Measurements from ENCODE around the gene CATSPER1. TPM values are rescaled to one million over a fixed set of nuclear protein-coding genes. Genes with fewer than 3 reads are reported as not detected.

The CATSPER1 gene
- total RNA-seq, 4 donors from 2014 or later = 1.5 TPM; not detected in 3

DNA sequence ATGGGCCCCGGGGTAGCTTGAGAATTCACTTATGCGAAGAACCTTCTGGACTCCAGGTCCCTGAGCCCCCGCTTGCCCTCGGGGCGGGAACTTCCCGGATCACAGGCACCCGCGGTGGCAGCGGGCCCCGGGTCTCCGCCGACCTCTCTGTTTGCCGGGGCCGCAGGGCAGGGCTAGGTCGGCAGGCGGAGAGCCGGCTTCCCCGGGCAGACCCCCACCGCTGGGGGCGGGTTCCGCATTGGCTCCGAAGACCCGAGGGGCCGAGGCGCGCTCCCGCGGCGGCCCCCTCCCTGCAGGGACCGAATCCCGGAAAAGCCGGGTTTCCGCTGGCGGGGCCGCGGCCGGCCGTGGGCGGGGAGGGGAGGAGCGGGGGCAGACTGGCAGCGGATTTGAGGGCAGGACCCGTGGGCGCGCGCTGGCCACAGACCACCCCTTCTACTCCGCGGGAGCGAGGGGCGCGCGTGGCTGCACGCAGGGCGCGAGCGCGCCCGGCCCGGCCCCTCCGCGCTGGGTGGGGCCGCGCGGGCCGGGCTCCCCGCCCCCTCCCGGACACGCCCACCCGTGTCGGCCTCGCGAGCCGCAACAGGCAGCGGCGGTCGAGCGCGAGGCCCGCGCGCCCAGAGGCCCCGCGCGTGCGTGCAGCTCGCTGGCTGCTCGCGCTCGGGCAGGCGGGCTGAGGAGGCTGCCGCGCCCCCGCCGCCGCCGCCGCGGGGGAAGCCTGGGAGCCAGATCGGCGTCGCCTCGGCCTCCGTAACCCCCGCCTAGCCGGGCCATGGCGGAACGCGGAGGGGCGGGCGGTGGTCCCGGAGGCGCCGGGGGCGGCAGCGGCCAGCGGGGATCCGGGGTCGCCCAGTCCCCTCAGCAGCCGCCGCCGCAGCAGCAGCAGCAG lies 43.7 kb upstream of the CATSPER1 start, which contains the start of gene PACS1:
Gene PACS1, plus strand, starts transcription at position 558 of the 889 bp plus-strand sequence. Its CDS starts 215 bp downstream, at position 773.
- TF ChIP-seq, protein P1, sequence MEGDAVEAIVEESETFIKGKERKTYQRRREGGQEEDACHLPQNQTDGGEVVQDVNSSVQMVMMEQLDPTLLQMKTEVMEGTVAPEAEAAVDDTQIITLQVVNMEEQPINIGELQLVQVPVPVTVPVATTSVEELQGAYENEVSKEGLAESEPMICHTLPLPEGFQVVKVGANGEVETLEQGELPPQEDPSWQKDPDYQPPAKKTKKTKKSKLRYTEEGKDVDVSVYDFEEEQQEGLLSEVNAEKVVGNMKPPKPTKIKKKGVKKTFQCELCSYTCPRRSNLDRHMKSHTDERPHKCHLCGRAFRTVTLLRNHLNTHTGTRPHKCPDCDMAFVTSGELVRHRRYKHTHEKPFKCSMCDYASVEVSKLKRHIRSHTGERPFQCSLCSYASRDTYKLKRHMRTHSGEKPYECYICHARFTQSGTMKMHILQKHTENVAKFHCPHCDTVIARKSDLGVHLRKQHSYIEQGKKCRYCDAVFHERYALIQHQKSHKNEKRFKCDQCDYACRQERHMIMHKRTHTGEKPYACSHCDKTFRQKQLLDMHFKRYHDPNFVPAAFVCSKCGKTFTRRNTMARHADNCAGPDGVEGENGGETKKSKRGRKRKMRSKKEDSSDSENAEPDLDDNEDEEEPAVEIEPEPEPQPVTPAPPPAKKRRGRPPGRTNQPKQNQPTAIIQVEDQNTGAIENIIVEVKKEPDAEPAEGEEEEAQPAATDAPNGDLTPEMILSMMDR (IDR thresholded peaks at IDR 0.05; ENCODE audit: low read depth) = no peak

DNA sequence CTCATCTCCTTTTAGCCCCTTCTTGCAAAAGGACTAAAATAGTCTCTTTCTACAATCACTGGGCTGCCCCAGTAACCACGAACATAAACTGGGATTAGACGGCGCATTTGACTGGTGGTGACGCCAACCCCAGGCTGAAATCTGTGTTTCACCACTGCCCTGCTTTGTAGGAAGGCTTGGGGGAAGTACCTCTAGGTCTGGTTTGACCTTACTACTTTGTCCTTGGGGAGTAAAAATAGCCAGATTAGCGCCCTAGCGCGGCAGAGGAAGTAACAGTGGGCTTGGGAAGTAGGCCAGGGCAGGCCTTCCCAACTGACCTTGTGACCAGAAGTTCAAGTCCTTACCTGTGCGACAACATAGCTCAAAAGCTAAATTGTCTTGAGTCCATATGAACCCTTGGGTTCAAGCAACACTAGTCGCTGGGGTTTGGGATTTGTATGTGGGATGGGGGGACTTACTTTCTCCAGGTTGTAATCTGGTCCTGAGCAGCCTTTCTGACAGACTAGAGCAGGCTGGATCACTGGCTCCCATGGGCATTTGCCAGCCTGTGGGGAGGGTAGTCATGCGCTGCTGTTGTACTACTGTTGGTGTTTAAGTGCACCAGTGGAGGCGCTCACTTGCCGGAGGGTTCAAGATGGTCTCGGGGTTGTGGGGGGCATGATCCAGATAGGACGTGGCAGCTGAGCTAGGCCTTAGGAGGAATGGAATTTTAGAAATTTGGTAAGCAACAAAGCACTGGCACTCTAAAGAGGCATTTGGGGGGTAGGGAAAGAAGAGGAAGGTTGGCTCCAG lies 42.8 kb upstream of the CATSPER1 start:
- TF ChIP-seq, protein P1 (IDR thresholded peaks at IDR 0.05; ENCODE audit: low read depth) = no peak

DNA sequence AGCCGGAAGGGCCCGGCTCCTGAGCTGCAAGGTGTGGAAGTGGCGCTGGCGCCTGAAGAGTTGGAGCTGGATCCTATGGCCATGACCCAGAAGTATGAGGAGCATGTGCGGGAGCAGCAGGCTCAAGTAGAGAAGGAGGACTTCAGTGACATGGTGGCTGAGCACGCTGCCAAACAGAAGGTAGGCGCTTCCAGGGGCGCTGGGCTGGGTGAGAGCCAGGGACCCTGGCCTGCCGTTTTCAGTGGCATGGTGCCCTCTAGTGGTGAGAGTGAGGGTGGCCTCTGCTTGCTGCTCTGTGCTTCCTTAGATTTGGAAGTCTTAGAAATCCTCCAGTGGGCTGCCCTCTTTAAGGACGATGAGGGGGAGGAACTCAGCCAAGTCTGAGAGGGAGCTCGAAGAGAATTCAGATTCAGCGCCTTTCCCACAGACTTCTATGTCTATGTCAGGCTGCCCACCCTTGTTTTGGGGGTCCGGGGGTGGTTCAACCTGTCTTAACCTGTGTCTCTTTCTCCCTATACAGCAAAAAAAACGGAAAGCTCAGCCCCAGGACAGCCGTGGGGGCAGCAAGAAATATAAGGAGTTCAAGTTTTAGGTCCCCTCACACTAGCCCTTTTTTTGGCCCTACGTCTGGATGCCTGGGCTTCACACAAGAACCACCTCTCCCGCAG lies 42.0 kb upstream of the CATSPER1 start:
- TF ChIP-seq, protein P1 (IDR thresholded peaks at IDR 0.05; ENCODE audit: low read depth) = no peak

DNA sequence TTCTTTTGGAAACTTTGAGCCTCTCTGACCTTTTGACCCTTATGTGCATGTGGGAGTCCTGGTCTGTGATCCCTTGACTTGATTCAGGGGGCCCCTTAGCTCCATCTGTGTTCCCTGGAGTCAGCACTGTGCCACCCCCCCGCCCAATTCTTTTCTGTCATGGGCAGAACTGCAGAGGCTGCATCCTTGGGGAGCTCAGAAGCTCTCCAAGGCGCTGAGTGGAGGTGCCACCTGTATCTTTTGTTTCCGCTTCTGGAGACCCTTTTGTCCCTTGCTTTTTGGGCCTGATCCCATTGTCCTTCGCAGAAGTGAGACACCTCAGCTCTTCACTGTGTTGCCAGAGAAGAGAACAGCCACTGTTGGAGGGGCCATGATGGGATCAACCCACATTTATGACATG lies 41.4 kb upstream of the CATSPER1 start:
- TF ChIP-seq, protein P1 (IDR thresholded peaks at IDR 0.05; ENCODE audit: low read depth) = no peak

DNA sequence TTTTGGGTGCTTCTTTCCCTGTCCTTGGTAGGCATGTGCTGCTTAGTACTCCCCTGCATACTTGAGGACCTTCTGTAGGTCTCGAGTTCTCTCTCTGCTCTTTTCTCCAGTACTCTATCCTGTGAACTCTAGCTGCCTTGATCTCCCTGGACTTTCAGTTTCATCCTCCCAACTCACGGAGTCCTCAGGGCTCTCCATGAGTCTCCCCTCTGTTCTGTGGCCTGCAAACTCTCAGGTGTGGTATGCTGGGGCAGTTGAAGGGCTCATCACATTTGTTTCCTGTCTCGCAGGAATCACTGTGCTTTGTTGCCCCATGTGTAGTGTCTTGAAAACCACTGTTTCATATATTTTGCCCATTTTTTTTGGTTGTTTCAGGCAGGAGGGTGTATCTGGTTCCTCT lies 40.5 kb upstream of the CATSPER1 start:
- TF ChIP-seq, protein P1 (IDR thresholded peaks at IDR 0.05; ENCODE audit: low read depth) = no peak

DNA sequence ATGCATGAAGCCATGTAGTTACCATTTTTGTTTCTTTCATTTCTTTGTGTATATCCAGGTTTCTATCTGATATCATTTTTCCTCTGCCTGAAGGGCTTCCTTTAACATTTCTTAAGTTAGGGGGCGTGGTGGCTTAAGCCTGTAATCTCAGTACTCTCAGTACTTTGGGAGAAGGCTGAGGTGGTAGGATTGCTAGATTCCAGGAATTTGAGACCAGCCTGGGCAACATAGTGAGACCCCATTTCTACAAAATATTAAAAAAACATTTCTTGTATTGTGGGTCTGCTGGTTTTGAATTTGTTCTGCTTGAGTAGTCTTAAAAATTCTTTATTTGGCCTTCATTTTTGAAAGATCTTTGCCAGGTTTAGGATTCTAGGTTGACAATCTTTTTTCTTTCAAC lies 38.3 kb upstream of the CATSPER1 start:
- TF ChIP-seq, protein P1 (IDR thresholded peaks at IDR 0.05; ENCODE audit: low read depth) = no peak

Measured in subcutaneous adipose tissue (tissue), 4 donors.